Stimulated activated CD4-positive, alpha-beta T cell treated with anti-CD3 and anti-CD28 coated beads, TNF-alpha, amount 100 ng/mL, for 1 hour (primary cell): Measurements from ENCODE around the gene TIMP3.

ENCODE experiments used
- DNase-seq, 3 donors: peaks; one replicate each; pipeline ENCODE4 v3.0.0-alpha.2; 2020; ENCODE audit warnings: low read depth in 3 of 3, low spot score in 1 of 3

Gene TIMP3

GRCh38 chr22:32827049-32827602, 25.6 kb downstream of the TIMP3 start:
- DNase-seq, result no peak

GRCh38 chr22:32828150-32828549, 26.6 kb downstream of the TIMP3 start:
- DNase-seq, result no peak

- DNase-seq, result no peak
Measured at GRCh38 chr22:32828561-32828960, 27.1 kb downstream of the TIMP3 start.

GRCh38 chr22:32829451-32829851, 27.9 kb downstream of the TIMP3 start:
- DNase-seq, result no peak

- DNase-seq, result no peak
Measured at GRCh38 chr22:32830473-32830872, 29.0 kb downstream of the TIMP3 start.

GRCh38 chr22:32830957-32831356, 29.5 kb downstream of the TIMP3 start:
- DNase-seq, result no peak

GRCh38 chr22:32831584-32831983, 30.1 kb downstream of the TIMP3 start:
- no peak for DNase-seq

GRCh38 chr22:32832174-32832573, 30.7 kb downstream of the TIMP3 start:
- no peak for DNase-seq

GRCh38 chr22:32836280-32837123, 35.0 kb downstream of the TIMP3 start:
- DNase-seq, result no peak

- DNase-seq, result no peak
Measured at GRCh38 chr22:32837142-32837541, 35.6 kb downstream of the TIMP3 start.

GRCh38 chr22:32837803-32838202, 36.3 kb downstream of the TIMP3 start:
- DNase-seq, result no peak

GRCh38 chr22:32839831-32840584, 38.5 kb downstream of the TIMP3 start:
- DNase-seq, result no peak

GRCh38 chr22:32841175-32841574, 39.7 kb downstream of the TIMP3 start:
- DNase-seq, result no peak

- DNase-seq, result no peak
Measured at GRCh38 chr22:32842486-32842885, 41.0 kb downstream of the TIMP3 start.

- DNase-seq, result no peak
Measured at GRCh38 chr22:32843300-32843699, 41.8 kb downstream of the TIMP3 start.

GRCh38 chr22:32844251-32844650, 42.7 kb downstream of the TIMP3 start:
- DNase-seq, result no peak

GRCh38 chr22:32846780-32847491, 45.4 kb downstream of the TIMP3 start:
- no peak for DNase-seq

GRCh38 chr22:32848226-32848625, 46.7 kb downstream of the TIMP3 start:
- DNase-seq, result no peak

GRCh38 chr22:32849501-32849900, 48.0 kb downstream of the TIMP3 start:
- DNase-seq, result no peak

GRCh38 chr22:32850157-32850556, 48.7 kb downstream of the TIMP3 start:
- no peak for DNase-seq
